CD4-positive, alpha-beta T cell treated with Interleukin-10 for 1 hour (primary cell): ENCODE data around the gene UNC13B.
"Not testable (repeated sequence)": the region's sequence is repeated elsewhere in the genome, so short reads cannot be mapped to it uniquely, and the experiment has no call there.

Experiments
- DNase-seq: peaks from one replicate; pipeline ENCODE4 v3.0.0-alpha.2; 2020

Gene UNC13B

DNA sequence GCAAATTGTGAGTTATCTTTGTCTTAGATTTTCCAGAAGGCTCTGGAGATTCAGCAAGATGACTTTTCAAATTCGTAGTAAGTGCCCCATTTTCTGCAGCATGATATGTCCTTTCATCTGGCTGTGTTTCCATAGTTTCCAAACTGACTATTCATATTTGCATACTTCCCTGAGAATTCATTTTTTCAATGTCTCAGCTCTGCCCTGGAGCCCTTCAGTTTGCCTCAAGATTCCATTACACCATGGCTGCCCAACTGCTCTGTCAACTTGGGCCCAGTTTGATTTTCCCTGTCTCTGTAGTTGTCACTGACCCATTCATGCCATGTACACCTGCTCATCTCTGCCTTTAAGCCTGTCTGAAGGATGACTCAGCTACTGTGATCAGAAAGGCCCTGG lies 233.9 kb downstream of the UNC13B start:
- DNase-seq: no peak

DNA sequence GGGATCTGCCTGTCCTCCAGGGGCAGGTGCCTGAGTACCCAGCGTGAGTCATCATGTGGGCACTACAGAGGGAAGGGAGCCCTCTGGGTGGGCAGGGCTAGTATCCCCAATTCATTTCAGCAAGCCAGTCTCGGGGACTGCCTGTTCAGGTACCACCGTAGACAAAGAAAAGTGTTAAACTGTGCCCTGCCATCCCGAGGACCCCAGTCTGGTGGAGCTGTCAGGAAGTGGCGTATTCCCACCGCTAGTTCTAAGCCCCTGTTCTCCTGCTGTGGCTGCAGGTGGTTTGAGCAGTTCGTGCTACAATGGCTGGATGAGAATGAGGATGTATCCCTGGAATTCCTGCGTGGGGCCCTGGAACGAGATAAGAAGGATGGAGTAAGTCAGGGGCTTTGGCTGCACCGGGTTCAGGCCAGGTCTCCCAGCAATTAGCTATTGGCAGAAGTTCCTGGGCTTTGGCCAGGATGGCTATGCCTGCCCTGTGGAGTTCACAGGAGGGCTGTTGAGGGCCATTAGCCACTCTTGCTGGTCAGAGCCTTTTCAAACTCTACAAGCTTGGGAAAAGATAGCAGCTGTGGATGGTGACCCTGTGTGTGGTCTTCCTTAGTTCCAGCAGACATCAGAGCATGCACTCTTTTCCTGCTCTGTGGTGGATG lies 234.9 kb downstream of the UNC13B start:
- no peak for DNase-seq

DNA sequence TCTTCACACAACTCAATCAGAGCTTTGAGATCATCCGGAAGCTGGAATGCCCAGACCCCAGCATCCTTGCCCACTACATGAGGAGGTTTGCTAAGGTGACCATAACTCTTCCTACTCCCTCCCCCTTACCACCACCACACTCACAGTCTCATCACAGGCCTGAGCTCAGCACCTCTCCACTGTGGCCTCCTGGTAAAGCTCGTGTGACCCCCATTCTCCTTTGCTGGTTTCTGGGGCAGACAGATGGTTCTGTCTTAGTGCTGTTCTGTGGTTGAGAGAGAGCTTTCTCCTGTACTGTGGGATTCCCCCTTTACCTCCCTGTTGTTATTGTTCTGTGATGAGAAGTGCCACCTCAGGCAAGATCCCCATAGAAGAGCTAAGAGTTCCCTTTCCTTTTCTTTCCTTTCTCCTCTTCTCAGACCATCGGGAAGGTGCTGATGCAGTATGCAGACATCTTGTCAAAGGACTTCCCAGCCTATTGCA lies 235.4 kb downstream of the UNC13B start:
- DNase-seq: no peak

DNA sequence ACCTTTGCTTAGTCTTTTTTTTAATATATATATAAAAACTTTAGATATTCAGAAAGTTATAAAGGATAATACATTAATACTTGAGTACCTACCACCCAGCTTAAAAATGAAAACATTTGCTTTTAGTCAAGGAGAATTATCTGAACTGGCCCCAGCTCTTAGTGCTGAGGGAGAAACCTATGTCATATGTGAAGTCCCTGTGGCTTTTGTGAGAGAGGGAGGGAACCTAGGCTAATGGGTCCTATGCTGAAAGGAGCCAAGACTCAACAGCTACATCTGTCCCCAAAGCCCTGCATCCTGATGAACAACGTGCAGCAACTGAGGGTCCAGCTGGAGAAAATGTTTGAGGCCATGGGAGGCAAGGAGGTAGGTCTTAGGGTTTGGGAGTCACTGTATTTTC lies 236.1 kb downstream of the UNC13B start:
- no peak for DNase-seq

DNA sequence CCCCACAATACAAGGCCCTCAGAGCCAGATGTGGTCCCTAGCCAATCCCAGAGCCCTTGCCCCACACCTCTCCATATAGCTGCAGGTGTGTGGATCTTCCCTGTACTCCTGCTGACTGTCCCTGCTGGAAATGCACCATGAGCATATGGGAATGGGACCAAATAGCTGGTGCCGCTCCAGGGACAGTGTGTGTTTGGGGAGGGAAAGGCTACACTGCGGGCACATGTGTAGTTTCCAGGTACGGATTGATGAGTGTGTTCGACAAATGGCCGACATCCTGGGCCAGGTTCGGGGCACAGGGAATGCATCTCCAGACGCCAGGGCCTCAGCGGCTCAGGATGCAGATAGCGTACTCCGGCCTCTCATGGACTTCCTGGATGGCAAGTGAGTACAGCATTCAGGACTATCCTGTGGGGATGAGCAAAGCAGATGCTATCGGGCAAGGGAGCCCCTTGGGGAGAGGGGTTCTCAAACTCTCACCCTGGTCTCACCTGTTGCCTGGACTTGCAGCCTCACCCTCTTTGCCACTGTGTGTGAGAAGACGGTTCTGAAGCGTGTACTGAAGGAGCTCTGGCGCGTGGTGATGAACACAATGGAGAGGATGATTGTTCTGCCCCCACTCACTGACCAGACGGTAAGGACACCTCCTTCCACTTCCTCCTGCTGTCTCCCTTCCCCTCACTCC lies 237.0 kb downstream of the UNC13B start:
- DNase-seq: no peak

DNA sequence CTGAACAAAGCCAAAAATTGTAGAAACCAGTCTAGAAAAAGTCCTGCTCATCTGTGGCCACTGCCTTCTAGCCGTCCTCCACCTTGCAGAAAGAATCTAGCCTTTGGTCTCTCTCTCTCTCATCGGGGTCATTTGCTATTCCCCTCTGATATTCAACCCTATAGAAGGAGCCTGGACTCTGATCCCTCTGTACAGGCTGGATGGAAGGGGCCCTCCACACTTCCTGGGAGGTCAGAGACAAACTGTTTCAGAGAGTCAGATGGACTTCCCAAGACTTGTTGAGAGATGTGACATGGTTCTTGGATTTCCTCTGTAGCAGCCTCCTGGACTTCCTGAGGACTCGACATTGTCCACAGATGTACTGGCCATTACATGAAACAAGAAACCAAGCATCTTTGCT lies 243.1 kb downstream of the UNC13B start:
- no peak for DNase-seq

DNA sequence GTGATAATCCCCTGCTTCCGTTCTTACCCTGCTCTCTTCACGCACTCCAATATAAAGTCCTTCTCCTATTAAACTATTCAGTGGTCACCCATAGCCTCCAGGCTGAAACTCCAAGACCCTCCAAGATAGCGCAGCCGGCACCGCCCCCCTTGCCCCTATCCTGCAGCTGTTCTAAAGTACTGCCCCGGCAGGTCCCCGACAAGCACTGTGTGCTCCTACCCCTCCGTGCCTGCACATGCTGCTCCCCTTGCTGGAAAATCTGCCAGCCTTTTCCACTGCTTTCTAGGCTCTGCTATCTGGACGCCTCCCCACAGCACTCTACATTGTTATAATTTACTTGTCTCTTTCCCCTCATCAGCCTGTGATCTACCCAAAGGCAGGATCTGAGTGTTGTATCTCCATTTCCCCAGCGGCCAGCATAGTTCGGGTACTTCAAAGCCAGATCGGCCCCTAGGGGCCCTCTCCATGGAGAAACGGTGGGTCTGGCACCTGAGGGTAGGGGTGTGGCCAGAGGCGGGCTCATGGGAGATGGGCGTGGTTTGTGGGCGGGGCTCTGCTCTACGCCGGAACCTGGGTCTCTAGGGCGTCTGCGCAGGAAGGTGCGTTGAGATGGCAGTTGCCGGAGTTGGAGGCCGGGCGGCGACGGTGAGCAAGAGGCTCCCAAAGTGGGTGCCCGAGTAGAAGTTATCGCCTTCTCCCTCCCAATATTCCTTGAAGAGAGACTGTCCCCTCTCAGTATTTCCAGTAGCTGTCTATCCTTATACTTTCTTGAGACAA lies 244.6 kb downstream of the UNC13B start:
- peak; percentile 39 for DNase-seq

DNA sequence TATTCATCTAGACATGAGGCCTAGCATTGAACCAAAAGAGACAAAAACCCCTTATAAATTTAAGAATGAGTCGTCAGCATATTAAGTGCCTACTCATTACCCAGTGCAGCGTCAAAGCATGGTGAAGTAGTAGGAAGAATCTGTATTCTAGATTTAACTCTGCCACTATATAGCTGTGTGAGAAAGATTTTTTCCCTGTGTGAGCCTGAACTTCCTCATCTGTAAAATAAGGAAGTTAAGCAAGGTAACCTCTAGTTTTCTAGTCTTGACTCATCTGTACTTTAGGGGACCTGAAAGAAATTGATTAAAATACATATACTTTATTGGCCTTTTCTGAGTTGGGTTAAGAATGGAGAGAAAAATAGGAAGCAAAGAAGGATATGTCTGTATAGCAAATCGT lies 246.0 kb downstream of the UNC13B start:
- DNase-seq: no peak

DNA sequence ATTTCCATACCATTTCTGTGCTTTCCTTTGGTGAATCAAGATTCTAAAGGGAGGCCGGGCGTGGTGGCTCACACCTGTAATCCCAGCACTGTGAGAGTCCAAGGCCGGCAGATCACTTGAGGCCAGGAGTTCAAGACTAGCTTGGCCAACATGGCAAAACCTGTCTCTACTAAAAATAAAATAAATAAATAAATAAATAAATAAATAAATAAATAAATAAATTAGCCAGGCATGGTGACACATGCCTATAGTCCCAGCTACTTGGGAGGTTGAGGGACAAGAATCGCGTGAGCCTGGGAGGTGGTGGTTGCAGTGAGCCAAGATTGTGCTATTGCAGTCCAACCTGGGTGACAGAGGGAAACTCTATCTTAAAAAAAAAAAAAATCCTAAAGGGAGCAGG lies 247.6 kb downstream of the UNC13B start:
- not testable (repeated sequence) for DNase-seq

DNA sequence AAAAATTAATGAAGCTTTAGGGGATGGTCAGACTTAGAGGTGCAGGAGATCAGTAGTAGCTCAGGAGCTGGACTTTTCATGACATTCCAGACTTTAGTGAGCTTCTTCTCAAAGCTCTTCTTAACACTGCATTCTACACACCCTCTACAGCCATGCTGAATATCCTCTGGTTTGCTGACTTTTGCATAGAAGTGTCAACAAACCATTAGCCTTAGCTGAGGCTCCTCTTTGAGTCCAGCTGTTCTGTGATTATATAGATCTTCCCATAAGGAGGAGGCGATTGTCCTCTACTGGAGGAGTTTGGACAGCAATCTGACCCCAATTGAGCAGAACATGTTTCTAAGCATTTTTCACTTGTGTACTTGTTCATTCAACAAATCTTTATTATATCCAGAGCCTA lies 253.1 kb downstream of the UNC13B start:
- no peak for DNase-seq

DNA sequence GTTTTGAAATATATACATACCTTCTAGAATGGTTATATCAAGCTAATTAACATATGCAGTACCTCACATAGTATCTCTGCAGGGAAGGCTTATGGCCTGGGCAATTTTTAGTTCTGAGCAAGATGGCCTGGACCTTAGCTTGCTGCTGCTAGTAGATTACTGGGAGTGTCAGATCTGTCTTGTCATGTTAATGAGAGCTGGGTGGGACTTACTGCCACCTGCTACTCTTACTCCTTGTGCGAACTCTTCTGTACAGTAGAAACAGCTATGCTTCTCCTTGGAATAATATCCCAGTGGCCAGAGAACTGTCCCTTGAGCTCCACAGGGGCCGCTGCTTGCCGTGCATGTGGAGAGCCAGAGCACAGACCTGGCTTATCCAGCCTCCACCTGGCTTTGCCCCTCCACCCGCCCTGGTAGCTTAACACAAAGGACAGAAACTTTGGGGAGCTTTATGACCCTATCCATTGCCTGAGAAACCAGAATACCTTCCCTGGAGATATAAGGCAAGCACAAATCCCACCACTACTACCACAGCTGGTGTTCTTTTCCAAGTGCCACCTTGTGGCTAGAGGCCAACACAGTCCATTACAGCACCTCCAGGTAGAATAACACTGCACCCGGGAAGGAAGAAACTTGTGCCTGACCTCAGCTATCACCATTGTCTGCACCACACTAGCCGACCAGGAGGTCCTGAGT lies 253.7 kb downstream of the UNC13B start:
- no peak for DNase-seq

DNA sequence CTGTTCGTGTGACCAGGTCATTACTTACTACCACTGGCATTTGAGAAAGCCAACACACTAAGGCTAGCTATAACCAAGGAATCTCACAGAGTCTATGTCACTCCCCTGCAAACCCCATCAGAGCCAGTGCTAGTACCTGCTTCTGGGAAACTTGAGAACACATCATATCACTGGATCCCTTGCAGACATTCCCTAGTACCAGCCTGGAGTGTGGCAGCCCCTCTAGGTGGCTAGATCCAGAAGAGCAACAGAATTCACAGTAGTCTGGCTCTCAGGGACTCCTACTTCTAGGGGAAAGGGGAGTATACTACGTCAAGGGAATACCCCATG lies 254.3 kb downstream of the UNC13B start:
- DNase-seq: no peak

DNA sequence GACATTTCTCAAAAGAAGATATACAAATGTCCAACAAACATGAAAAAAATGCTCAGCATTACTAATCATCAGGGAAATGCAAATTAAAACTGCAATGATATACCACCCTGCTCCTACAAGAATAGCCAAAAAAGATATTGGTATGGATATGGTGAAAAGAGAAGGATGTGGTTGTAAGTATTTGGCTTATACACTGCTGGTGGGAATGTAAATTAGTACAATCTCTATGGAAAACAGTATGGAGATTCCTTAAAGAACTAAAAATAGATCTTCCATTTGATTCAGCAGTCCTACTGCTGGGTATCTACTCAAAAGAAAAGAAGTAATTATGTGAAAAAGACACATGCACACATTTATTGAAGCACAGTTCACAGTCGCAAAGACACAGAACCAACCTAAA lies 260.5 kb downstream of the UNC13B start:
- DNase-seq: no peak

DNA sequence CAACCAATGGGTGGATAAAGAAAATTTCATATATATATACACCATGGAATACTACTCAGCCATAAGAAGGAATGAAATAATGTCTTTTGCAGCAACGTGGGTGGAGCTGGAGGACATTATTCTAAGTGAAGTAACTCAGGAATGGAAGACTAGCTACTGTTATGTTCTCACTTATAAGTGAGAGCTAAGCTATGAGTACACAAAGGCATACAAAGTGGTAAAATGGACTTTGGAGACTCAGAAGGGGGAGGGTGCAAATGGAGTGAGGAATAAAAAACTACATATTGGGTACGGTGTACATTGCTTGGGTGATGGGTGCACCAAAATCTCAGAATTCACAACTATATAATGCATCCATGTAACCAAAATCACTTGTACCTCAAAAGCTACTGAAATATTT lies 260.9 kb downstream of the UNC13B start:
- no peak for DNase-seq

DNA sequence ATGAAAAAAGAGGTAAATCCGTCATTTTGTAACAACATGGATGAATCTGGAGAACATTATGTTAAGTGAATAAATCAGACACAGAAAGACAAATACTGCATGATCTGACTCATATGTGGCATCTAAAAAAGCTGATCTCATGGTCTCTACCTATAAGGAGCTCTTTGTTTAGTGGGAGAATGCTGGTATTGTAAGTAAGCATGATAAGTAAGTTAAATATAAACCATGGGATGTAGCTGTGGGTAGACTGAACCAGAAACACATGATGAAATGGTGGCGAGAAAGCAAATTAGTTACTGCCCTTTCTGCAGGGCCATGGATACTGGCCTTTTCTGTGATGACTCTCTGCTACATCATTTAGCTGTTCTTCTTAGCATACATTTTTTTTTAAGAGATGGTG lies 261.7 kb downstream of the UNC13B start:
- no peak for DNase-seq

DNA sequence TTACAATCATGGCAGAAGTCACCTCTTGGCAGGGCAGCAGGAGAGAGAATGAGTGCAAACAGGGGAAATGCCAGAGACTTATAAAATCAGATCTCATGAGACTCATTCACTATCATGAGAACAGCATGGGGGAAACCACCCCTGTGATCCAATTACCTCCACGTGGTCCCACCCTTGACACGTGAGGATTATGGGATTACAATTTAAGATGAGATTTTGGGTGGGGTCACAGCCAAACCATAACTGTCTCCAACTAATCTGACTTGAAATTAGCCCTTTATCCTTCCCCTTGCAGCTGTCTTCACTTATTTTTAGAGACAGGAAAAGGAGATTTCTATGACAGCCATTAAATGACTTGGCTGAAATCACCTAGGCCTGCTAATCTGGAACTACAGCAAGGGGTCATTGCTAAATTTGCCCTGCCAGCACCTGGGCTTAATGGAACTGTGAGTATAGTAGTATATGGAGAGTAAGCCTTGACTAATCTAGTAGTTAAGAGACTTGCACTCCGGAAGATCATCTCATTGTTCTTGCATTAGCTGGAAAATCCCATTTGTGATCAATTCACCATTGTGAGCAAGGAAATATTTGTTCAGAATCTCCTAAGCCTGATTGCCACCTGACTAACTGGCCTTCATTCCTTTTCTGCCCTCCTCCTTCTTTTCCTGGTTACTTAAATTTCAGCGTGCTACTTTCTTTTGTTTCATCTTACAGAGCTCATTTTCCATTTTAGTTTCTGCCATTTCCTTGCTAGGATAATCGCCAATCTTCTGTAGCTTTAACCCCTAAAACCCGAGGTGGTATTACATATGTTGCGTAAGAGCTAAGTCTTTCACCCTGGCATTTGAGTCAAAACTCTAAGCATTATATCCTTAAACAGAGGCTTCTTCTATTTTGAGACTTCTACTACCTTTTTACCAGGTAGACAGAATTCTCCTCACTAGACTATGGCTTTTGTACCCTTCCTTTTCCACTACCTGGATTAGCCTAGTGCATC lies 262.8 kb downstream of the UNC13B start:
- DNase-seq: no peak

DNA sequence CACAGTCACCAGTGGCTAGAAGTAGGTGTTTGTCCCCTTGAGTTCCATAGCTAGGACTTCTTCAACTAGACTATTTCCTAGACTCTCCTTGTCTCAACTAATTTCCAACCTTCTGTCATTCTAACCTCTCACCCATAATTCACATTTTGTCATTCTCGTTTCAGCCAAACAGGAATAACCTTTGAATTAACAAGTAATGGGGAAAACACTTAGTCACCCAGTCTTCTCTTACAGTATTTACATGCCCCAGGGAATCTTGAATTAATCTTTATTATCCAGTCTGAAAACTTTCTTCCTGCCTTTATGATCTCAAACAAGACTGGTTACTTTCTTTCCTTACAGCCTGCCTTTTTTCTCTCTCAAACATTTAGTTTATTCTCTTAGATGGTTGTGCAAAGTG lies 264.8 kb downstream of the UNC13B start:
- DNase-seq: no peak

DNA sequence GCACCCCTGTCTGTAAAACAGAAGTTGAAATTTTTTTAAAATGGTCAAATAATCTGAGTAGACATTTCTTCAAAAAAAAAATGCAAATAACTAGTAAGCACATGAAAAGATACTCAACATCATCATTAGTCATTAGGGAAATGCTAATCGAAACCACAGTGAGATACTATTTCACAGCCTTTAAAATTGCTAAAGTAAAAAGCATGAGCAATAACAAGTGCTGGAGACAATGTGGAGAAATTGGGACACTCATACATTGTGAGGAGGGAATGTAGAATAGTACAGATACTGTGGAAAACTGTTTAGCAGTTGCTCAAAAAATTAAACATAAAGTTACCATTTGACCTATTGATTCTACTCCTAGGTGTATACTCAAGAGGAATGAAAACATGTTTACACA lies 269.7 kb downstream of the UNC13B start:
- DNase-seq: no peak

DNA sequence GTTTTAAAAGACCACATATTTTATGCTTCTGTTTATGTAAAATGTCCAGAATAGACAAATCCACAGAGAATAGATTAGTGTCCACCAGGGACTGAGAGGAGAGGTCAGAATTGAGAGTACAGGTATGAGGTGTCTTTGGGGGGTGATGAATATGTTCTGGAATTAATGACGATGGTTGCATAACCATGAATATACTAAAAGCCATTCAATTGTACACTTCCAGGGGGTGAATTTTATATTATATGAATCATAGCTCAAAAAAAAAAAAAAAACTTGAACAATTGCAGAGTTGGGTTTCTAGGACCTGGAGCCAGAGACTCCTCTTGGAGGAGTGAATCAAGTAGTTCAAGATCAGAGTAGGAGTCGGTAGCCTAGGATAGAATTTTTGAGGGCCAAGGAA lies 270.3 kb downstream of the UNC13B start:
- DNase-seq: no peak

DNA sequence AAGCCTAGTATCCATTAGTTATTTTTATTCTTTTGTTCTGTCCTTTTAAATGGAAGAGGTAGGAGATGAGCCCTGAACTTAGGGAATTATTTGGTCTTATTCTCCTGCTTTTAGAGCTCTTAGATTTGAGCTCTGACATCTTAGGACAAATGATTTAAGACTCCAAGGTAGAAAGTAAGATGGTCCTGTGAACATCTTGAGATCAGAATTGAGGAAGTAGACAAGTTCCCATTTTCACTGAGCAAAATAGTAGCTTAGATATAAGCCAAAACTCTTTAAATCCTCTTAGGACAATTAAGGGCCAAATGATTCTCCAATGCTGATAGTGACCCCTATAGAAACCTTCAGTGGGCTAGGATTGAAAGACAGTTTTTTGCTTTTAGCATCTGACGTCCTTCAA lies 275.1 kb downstream of the UNC13B start:
- DNase-seq: no peak

DNA sequence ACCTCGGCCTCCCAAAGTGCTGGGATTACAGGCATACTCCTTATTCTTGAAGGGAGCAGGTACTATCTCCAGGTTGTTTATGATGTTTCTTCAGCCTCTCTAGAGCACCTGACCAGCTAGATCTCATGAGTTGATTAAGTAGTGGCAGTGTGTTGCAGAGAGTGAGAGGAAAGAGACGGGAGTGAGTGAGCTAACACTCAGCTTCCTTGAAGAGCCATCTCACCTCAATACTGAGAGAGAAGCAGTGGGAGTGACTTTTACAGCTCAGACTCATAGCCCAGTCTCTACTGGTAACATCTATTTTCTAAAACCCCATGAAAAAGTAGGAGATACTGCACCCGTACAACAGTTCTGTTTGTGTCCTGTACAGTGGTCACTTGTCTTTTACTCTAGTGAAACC lies 284.2 kb downstream of the UNC13B start:
- DNase-seq: no peak

DNA sequence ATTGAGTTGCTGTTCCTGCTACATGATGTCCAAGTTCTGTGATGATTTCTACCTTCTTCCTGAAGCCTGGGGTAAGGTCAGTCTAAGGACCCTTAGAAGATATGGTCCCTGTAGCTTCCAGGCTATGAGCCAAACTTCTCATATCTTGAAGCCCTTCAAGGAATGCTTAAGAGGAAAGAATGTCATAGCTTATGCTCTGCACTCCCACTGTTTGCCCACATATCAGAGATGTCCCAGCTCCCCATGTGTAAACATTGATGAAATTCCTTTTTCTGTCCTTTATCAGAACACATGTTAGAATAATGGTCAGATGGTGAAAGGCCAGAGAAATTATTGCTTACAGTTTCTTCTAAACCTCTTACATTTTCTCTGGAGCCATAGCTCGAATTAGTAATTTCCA lies 286.7 kb downstream of the UNC13B start:
- no peak for DNase-seq
